Measurements from ENCODE around the gene CERKL. TPM values are rescaled to one million over a fixed set of nuclear protein-coding genes. Genes with fewer than 3 reads are reported as not detected.
"Not testable (repeated sequence)": the region's sequence is repeated elsewhere in the genome, so short reads cannot be mapped to it uniquely, and the experiment has no call there.

CERKL gene
- total RNA-seq (ENCODE audit: low replicate concordance): 0.25 TPM in 1 of 2 replicates, not detected in the other

DNA sequence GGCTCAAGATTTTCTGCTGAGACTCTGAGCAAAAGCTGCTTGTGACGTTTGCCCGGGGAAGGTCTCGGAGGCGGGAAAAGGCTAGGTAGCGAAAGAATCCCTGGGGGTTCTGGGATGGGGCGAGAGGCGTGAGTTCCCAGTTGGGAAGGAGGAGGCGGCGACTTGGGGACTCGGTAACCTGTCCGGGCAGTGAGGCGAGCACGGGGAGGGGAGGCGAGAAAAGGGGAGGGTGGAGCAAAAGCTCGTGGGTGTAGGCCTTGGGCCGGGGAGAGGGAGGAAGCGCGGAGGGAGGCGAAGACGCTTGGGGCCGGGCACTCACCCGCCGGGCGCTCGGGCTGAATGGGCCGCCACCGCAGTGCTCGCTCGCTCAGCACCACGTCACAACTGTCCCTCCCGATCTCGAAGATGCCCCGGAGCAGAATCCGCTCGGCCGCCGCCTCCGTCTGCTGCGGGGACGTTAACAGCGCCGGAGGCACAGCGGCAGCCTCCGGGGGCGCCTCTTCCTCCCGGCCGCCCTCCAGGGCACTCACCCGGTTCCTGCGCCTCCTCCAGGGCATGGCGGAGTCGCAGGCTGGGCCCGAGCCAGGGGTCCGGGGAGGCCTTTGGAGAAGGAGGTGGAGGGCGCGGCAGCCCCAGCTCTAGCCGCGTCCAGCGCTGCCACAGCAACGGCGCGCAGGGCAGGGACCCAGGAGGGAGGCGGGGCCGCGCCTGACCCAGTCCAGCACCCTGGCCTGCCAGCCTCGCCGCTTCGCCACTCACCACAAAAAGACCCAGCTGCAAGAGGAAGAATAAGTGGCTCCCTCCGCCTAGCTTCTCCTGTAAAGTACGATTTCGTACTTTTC is at the start of gene CERKL:
Gene CERKL (minus strand): TSS at position 656 of the 842 bp plus-strand sequence. CDS start 99 bp downstream, at position 557.
- H3K36me3 Mint-ChIP-seq: no peaks in the 10 kb centered on the region
- no peaks in the 10 kb centered on the region for H3K36me3 ChIP-seq
- TF ChIP-seq, protein P1, sequence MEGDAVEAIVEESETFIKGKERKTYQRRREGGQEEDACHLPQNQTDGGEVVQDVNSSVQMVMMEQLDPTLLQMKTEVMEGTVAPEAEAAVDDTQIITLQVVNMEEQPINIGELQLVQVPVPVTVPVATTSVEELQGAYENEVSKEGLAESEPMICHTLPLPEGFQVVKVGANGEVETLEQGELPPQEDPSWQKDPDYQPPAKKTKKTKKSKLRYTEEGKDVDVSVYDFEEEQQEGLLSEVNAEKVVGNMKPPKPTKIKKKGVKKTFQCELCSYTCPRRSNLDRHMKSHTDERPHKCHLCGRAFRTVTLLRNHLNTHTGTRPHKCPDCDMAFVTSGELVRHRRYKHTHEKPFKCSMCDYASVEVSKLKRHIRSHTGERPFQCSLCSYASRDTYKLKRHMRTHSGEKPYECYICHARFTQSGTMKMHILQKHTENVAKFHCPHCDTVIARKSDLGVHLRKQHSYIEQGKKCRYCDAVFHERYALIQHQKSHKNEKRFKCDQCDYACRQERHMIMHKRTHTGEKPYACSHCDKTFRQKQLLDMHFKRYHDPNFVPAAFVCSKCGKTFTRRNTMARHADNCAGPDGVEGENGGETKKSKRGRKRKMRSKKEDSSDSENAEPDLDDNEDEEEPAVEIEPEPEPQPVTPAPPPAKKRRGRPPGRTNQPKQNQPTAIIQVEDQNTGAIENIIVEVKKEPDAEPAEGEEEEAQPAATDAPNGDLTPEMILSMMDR (IDR thresholded peaks at IDR 0.05): peak; percentile 34
- TF ChIP-seq EZH2 (IDR thresholded peaks at IDR 0.05): peak; percentile 30
- peak; percentile 71 for TF ChIP-seq EZH2phosphoT487 (IDR thresholded peaks at IDR 0.05)
- peak within 1 kb of the TSS; percentile 92 for H2AFZ ChIP-seq (replicated peaks)
- H3K4me2 ChIP-seq: peak within 1 kb of the TSS; percentile 90
- H4K20me1 ChIP-seq (ENCODE audit: low read depth): peaks cover 14% of the 10 kb centered on the region
- peaks cover 14% of the 10 kb centered on the region for H3K4me1 ChIP-seq
- H3K27me3 ChIP-seq: peaks cover 100% of the 10 kb centered on the region
- H3K4me3 Mint-ChIP-seq: peak within 1 kb of the TSS; percentile 85
- no peaks in the 10 kb centered on the region for H3K4me1 Mint-ChIP-seq
- no peak within 1 kb of the TSS for H3K27ac ChIP-seq
- peak within 1 kb of the TSS; percentile 66 for H3K4me3 ChIP-seq
- H3K27ac Mint-ChIP-seq: no peak within 1 kb of the TSS
- H3K9me3 ChIP-seq (ENCODE audit: low read depth): no peaks in the 10 kb centered on the region
- H3K9me3 Mint-ChIP-seq: no peaks in the 10 kb centered on the region
- H3F3A ChIP-seq (ENCODE audit: low read depth): peaks cover 22% of the 10 kb centered on the region
- no peaks in the 10 kb centered on the region for H3K79me2 ChIP-seq (ENCODE audit: low read depth)
- peak; percentile 82 for DNase-seq (ENCODE audit: low spot score)
- H3K27me3 Mint-ChIP-seq (ENCODE audit: insufficient read depth, low read depth): peaks cover 38% of the 10 kb centered on the region
- no peak within 1 kb of the TSS for H3K9ac ChIP-seq

DNA sequence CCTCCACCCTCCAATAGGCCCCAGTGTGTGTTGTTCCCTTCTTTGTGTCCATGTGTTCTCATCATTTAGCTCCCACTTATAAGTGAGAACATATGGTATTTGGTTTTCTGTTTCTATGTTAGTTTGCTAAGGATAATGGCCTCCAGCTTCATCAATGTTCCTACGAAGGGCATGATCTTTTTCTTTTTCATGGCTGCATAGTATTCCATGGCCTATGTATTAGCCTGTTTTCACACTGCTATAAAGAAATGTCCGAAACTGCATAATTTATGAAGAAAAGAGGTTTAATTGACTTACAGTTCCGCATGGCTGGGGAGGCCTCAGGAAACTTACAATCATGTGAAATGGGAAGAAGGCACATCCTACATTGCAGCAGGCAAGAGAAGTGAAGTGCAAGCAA is 45.6 kb upstream of the CERKL start:
- not testable (repeated sequence) for H3K36me3 ChIP-seq; H3K27me3 ChIP-seq; H3K9me3 ChIP-seq (ENCODE audit: low read depth); H3K4me1 Mint-ChIP-seq; H3K27ac ChIP-seq; H4K20me1 ChIP-seq (ENCODE audit: low read depth); H3K9ac ChIP-seq; H3F3A ChIP-seq (ENCODE audit: low read depth); H3K27ac Mint-ChIP-seq; DNase-seq (ENCODE audit: low spot score); H3K4me3 ChIP-seq; H3K4me3 Mint-ChIP-seq; H3K4me1 ChIP-seq; H3K4me2 ChIP-seq; H3K36me3 Mint-ChIP-seq; H2AFZ ChIP-seq (replicated peaks); H3K79me2 ChIP-seq (ENCODE audit: low read depth); H3K27me3 Mint-ChIP-seq (ENCODE audit: insufficient read depth, low read depth)
- peaks cover 22% of the 10 kb centered on the region for H3K9me3 Mint-ChIP-seq

- H2AFZ ChIP-seq (replicated peaks): no peak overlapping the region
- TF ChIP-seq EZH2 (IDR thresholded peaks at IDR 0.05): no peak
- TF ChIP-seq EZH2phosphoT487 (IDR thresholded peaks at IDR 0.05): no peak
- TF ChIP-seq, protein P1 (IDR thresholded peaks at IDR 0.05): no peak
- no peaks in the 10 kb centered on the region for H4K20me1 ChIP-seq (ENCODE audit: low read depth)
- peaks cover 18% of the 10 kb centered on the region for H3F3A ChIP-seq (ENCODE audit: low read depth)
- no peaks in the 10 kb centered on the region for H3K9me3 ChIP-seq (ENCODE audit: low read depth)
- no peak overlapping the region for H3K9ac ChIP-seq
- DNase-seq (ENCODE audit: low spot score): no peak
- peaks cover 17% of the 10 kb centered on the region for H3K4me1 ChIP-seq
- Mint-ChIP-seq H3K9me3 (peaks cover 10% of the 10 kb centered on the region), H3K36me3 (no peaks in the 10 kb centered on the region), H3K27ac (no peak overlapping the region), H3K27me3 (ENCODE audit: insufficient read depth, low read depth) (peaks cover 9% of the 10 kb centered on the region), H3K4me3 (no peak overlapping the region), H3K4me1 (peaks cover 4% of the 10 kb centered on the region)
- no peak overlapping the region for H3K4me2 ChIP-seq
- H3K79me2 ChIP-seq (ENCODE audit: low read depth): no peaks in the 10 kb centered on the region
- H3K27ac ChIP-seq: no peak overlapping the region
- peaks cover 37% of the 10 kb centered on the region for H3K27me3 ChIP-seq
- H3K4me3 ChIP-seq: no peak overlapping the region
- no peaks in the 10 kb centered on the region for H3K36me3 ChIP-seq
Observed at GRCh38 chr2:181698223-181698622, 41.3 kb upstream of the CERKL start.

DNA sequence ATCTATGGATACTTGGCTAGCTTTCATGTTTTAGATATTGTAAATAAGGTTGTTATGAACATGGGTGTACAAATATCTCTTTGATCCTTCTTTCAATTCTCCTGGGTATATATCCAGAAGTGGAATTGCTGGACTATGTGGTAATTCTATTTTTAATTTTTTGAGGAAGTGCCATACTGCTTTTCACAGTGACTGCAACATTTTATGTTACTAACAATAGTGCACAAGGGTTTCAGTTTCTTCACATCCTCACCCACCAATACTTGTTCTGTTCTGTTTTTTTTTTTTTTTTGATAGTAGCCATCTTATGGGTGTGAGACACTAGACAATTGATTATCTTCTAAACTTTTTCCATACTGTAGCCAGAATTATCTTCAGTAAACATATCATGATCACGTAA is 40.7 kb upstream of the CERKL start:
- H4K20me1 ChIP-seq (ENCODE audit: low read depth): no peaks in the 10 kb centered on the region
- H3K4me2 ChIP-seq: no peak overlapping the region
- Mint-ChIP-seq H3K27ac (no peak overlapping the region), H3K4me3 (no peak overlapping the region), H3K27me3 (ENCODE audit: insufficient read depth, low read depth) (peaks cover 11% of the 10 kb centered on the region), H3K36me3 (no peaks in the 10 kb centered on the region), H3K4me1 (peaks cover 4% of the 10 kb centered on the region), H3K9me3 (peaks cover 4% of the 10 kb centered on the region)
- TF ChIP-seq EZH2phosphoT487 (IDR thresholded peaks at IDR 0.05) (no peak), EZH2 (IDR thresholded peaks at IDR 0.05) (no peak)
- TF ChIP-seq, protein P1 (IDR thresholded peaks at IDR 0.05): no peak
- no peak overlapping the region for H2AFZ ChIP-seq (replicated peaks)
- H3K9ac ChIP-seq: no peak overlapping the region
- DNase-seq (ENCODE audit: low spot score): no peak
- H3K4me1 ChIP-seq: peaks cover 17% of the 10 kb centered on the region
- no peaks in the 10 kb centered on the region for H3K79me2 ChIP-seq (ENCODE audit: low read depth)
- H3K27me3 ChIP-seq: peaks cover 43% of the 10 kb centered on the region
- H3K36me3 ChIP-seq: no peaks in the 10 kb centered on the region
- H3K4me3 ChIP-seq: no peak overlapping the region
- H3K9me3 ChIP-seq (ENCODE audit: low read depth): no peaks in the 10 kb centered on the region
- H3F3A ChIP-seq (ENCODE audit: low read depth): peaks cover 20% of the 10 kb centered on the region
- H3K27ac ChIP-seq: no peak overlapping the region
